Measurements from ENCODE around the gene ADGRA1.

Gene ADGRA1

DNA sequence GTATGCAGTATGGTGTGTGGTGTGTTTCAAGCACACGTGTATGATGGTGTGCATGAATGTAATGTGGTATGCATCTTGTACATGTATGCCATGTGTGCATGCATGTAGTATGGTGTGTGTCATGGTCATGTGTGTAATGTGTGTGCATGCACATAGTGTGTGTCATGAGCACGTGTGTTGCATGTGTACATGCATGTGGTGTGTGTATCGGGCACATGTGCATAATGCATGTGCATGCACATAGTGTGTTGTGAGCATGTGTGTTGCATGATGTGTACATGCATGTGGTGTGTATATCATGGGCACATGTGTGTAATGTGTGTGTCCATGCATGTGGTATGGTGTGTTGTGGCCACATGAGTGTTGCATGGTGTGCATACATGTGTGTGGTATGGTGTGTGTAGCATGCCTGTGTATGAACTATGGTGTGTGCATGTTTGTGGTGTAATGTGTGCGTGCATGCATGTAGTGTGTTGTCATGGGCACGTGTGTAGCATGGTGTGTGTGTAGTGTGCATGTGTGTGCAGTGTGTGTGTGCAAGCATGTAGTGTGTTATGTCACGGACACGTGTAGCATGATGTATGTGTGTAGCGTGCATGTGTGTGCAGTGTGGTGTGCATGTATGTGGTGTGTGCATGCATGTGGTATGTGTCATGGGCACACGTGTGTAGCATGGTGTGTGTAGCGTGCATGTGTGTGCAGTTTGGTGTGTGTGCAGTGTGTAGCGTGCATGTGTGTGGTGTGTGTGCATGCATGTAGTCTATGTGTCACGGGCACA lies 89.8 kb downstream of the ADGRA1 start:
- no peak for DNase-seq (ENCODE audit: low read depth in 2 of 2)

GRCh38 chr10:133178357-133179127 lies 90.8 kb downstream of the ADGRA1 start:
- no peak for DNase-seq (ENCODE audit: low read depth in 2 of 2)

- DNase-seq (ENCODE audit: low read depth in 2 of 2): no peak
Observed at GRCh38 chr10:133179128-133179520, 91.4 kb downstream of the ADGRA1 start.

GRCh38 chr10:133179651-133180050 lies 91.9 kb downstream of the ADGRA1 start:
- DNase-seq (ENCODE audit: low read depth in 2 of 2): no peak

- DNase-seq (ENCODE audit: low read depth in 2 of 2): no peak
Observed at GRCh38 chr10:133180192-133180964, 92.7 kb downstream of the ADGRA1 start.

GRCh38 chr10:133180965-133181639 lies 93.4 kb downstream of the ADGRA1 start:
- no peak for DNase-seq (ENCODE audit: low read depth in 2 of 2)

All from stimulated activated CD8-positive, alpha-beta memory T cell treated with anti-CD3 and anti-CD28 coated beads, Interleukin-15, amount 100 ng/mL, for 4 hours (primary cell).